ENCODE results near the gene NR4A2. TPM values are rescaled to one million over a fixed set of nuclear protein-coding genes. Genes with fewer than 3 reads are reported as not detected.

Gene NR4A2
- 1 to 10 TPM; 4.2 to 7.9 TPM for total RNA-seq
- polyA plus RNA-seq: 1 to 10 TPM; 3.7 to 7.0 TPM
- long read RNA-seq, donor 1: 0 reads
- long read RNA-seq, donor 2: 0 reads
- long read RNA-seq, donor 3: 0 reads
- long read RNA-seq, donor 4: 0 reads
- long read RNA-seq, donor 5, partial matches to known transcripts: 0 of 1 reads
- long read RNA-seq, donor 5, other reads (novel, unspliced or antisense): 0 of 1 reads

- H3K36me3 ChIP-seq (ENCODE audit: control insufficient read depth in 4 of 4, insufficient read depth in 4 of 4, low read length in 4 of 4): peaks cover 0 to 10% (median 0%) of the 10 kb centered on the region in 4 donors
- H3K4me1 ChIP-seq (ENCODE audit: control insufficient read depth in 5 of 5, insufficient read depth in 5 of 5, low read length in 5 of 5): peaks cover 3 to 44% (median 10%) of the 10 kb centered on the region in 5 donors
- peak within 1 kb of the TSS; percentile 96 to 100 for H3K27ac ChIP-seq (ENCODE audit: low read depth in 1 of 2, low read length in 1 of 2)
- DNase-seq (peak; percentile 84 to 85 (median 84)), ATAC-seq (ENCODE audit: insufficient read depth, low FRiP score) (peak; percentile 80)
- peak within 1 kb of the TSS; percentile 77 for H3K4me3 ChIP-seq
- no peaks in the 10 kb centered on the region for H3K9me3 ChIP-seq (ENCODE audit: control insufficient read depth in 4 of 4, insufficient read depth in 3 of 4, low read length in 3 of 4)
- peak within 1 kb of the TSS; percentile 41 to 83 for H3K9ac ChIP-seq (ENCODE audit: insufficient read depth in 1 of 2, low read length in 2 of 2)
- peaks cover 0 to 48% (median 43%) of the 10 kb centered on the region in 3 donors for H3K27me3 ChIP-seq (ENCODE audit: control insufficient read depth in 3 of 3, insufficient read depth in 3 of 3, low read length in 2 of 3)
- TF ChIP-seq CTCF (IDR thresholded peaks at IDR 0.05; ENCODE audit: control extremely low read depth, extremely low read depth): no peak
- WGBS, 2 donors: 0 to 1% methylated on average over 71 to 72 of the region's 72 CpGs
Observed at GRCh38 chr2:156332534-156333273, at the start of gene NR4A2. Gene NR4A2 (minus strand): TSS chr2:156332721. CDS start chr2:156330186, 2,535 bp downstream.

- ATAC-seq (ENCODE audit: insufficient read depth, low FRiP score) (no peak), DNase-seq (peak in 1 of 3 donors; percentile 24)
- no peaks in the 10 kb centered on the region for H3K27me3 ChIP-seq (ENCODE audit: control insufficient read depth in 3 of 3, insufficient read depth in 3 of 3, low read length in 2 of 3)
- no peak overlapping the region for H3K4me3 ChIP-seq
- TF ChIP-seq CTCF (IDR thresholded peaks at IDR 0.05; ENCODE audit: control extremely low read depth, extremely low read depth): no peak
- peaks cover 0 to 2% (median 0%) of the 10 kb centered on the region in 5 donors for H3K4me1 ChIP-seq (ENCODE audit: control insufficient read depth in 5 of 5, insufficient read depth in 5 of 5, low read length in 5 of 5)
- H3K36me3 ChIP-seq (ENCODE audit: control insufficient read depth in 4 of 4, insufficient read depth in 4 of 4, low read length in 4 of 4): no peaks in the 10 kb centered on the region
- no peak overlapping the region for H3K9ac ChIP-seq (ENCODE audit: insufficient read depth in 1 of 2, low read length in 2 of 2)
- peaks cover 0 to 2% (median 0%) of the 10 kb centered on the region in 4 donors for H3K9me3 ChIP-seq (ENCODE audit: control insufficient read depth in 4 of 4, insufficient read depth in 3 of 4, low read length in 3 of 4)
- WGBS, 2 donors: 83 to 90% methylated on average over 1 of the region's 1 CpG
- no peak overlapping the region for H3K27ac ChIP-seq (ENCODE audit: low read depth in 1 of 2, low read length in 1 of 2)
Observed at GRCh38 chr2:156380117-156380645, 47.7 kb upstream of the NR4A2 start.

- H3K4me1 ChIP-seq (ENCODE audit: control insufficient read depth in 5 of 5, insufficient read depth in 5 of 5, low read length in 5 of 5): peaks cover 0 to 2% (median 0%) of the 10 kb centered on the region in 5 donors
- peaks cover 0 to 2% (median 0%) of the 10 kb centered on the region in 4 donors for H3K9me3 ChIP-seq (ENCODE audit: control insufficient read depth in 4 of 4, insufficient read depth in 3 of 4, low read length in 3 of 4)
- no peak for ATAC-seq (ENCODE audit: insufficient read depth, low FRiP score)
- H3K9ac ChIP-seq (ENCODE audit: insufficient read depth in 1 of 2, low read length in 2 of 2): no peak overlapping the region
- TF ChIP-seq CTCF (IDR thresholded peaks at IDR 0.05; ENCODE audit: control extremely low read depth, extremely low read depth): no peak
- 83 to 91% methylated on average over 1 of the region's 1 CpG for WGBS, 2 donors
- no peak for DNase-seq
- no peaks in the 10 kb centered on the region for H3K27me3 ChIP-seq (ENCODE audit: control insufficient read depth in 3 of 3, insufficient read depth in 3 of 3, low read length in 2 of 3)
- no peak overlapping the region for H3K4me3 ChIP-seq
- H3K36me3 ChIP-seq (ENCODE audit: control insufficient read depth in 4 of 4, insufficient read depth in 4 of 4, low read length in 4 of 4): no peaks in the 10 kb centered on the region
- no peak overlapping the region for H3K27ac ChIP-seq (ENCODE audit: low read depth in 1 of 2, low read length in 1 of 2)
Observed at GRCh38 chr2:156379714-156380113, 47.2 kb upstream of the NR4A2 start.
